CD14-positive monocyte (primary cell): ENCODE measurements around the gene HDAC4. TPM values are rescaled to one million over a fixed set of nuclear protein-coding genes. Genes with fewer than 3 reads are reported as not detected.
A peak's percentile ranks its signal among the peaks of the same experiment; 100 is the strongest.

Source experiments
- DNase-seq, 3 donors: peaks; one replicate each; pipeline ENCODE4 v3.0.0-alpha.2; 2011 to 2022
- H2AFZ ChIP-seq: 2 replicates; pipeline ENCODE4 v1.6.0; 2012; ENCODE audit warnings: mild to moderate bottlenecking, low read depth, low read length, inconsistent platforms; ENCODE audit not compliant: insufficient read depth, poor library complexity, severe bottlenecking
- H3K27ac ChIP-seq, 2 donors: 1 replicate in 1 of 2; 2 replicates in 1 of 2; pipeline ENCODE4 v1.5.1; 2012 to 2013; ENCODE audit warnings: low read length in 2 of 2, control low read depth in 1 of 2, inconsistent platforms in 1 of 2, low read depth in 1 of 2, mild to moderate bottlenecking in 1 of 2
- H3K27me3 ChIP-seq, 2 donors: one replicate each; pipeline versions ENCODE4 v1.6.0 to v1.6.1; 2011 to 2013; ENCODE audit warnings: low read length in 2 of 2; ENCODE audit not compliant: control insufficient read depth in 2 of 2, insufficient read depth in 2 of 2
- H3K36me3 ChIP-seq, 2 donors: replicated peaks in 1 of 2; 1 replicate in 1 of 2; 2 replicates in 1 of 2; pipeline versions ENCODE4 v1.5.1 to v1.6.1; 2012 to 2013; ENCODE audit warnings: low read length in 2 of 2, control low read depth in 1 of 2, inconsistent platforms in 1 of 2, mild to moderate bottlenecking in 1 of 2; ENCODE audit not compliant: insufficient read depth in 2 of 2, control insufficient read depth in 1 of 2
- H3K4me1 ChIP-seq, 2 donors: 1 replicate in 1 of 2; 2 replicates in 1 of 2; pipeline versions ENCODE4 v1.5.1 to v1.6.1; 2012 to 2013; ENCODE audit warnings: low read length in 2 of 2, control low read depth in 1 of 2, inconsistent platforms in 1 of 2, mild to moderate bottlenecking in 1 of 2, moderate library complexity in 1 of 2; ENCODE audit not compliant: insufficient read depth in 2 of 2, control insufficient read depth in 1 of 2
- H3K4me2 ChIP-seq: replicated peaks from 2 replicates; pipeline ENCODE3; 2012; ENCODE audit warnings: low read length, moderate library complexity, mild to moderate bottlenecking; ENCODE audit not compliant: poor library complexity, severe bottlenecking; ENCODE audit errors: extremely low read depth
- H3K4me3 ChIP-seq, 3 experiments: fragments of 200-600 bp in 1 of 3; sonication (generic) in 1 of 3; replicated peaks in 1 of 3; 1 replicate in 2 of 3; 2 replicates in 1 of 3; pipeline ENCODE4 v1.5.1; 2011 to 2013; ENCODE audit warnings: low read length in 3 of 3, mild to moderate bottlenecking in 3 of 3, control low read depth in 2 of 3, low read depth in 2 of 3, inconsistent platforms in 1 of 3, moderate library complexity in 1 of 3
- H3K79me2 ChIP-seq: 2 replicates; pipeline ENCODE4 v1.6.0; 2012; ENCODE audit warnings: mild to moderate bottlenecking, control low read depth, inconsistent platforms, low read length, moderate library complexity; ENCODE audit not compliant: insufficient read depth
- H3K9ac ChIP-seq: 2 replicates; pipeline ENCODE4 v1.6.0; 2017; ENCODE audit warnings: low read length, mild to moderate bottlenecking; ENCODE audit not compliant: insufficient read depth, poor library complexity, severe bottlenecking
- H3K9me3 ChIP-seq, 2 donors: replicated peaks in 1 of 2; 1 replicate in 1 of 2; 2 replicates in 1 of 2; pipeline versions ENCODE4 v1.5.1 to v1.6.1; 2012 to 2013; ENCODE audit warnings: low read length in 2 of 2, control low read depth in 1 of 2; ENCODE audit not compliant: control insufficient read depth in 1 of 2, insufficient read depth in 1 of 2
- H4K20me1 ChIP-seq: 2 replicates; pipeline ENCODE4 v1.6.0; 2012; ENCODE audit warnings: mild to moderate bottlenecking, low read length, control low read depth, moderate library complexity; ENCODE audit not compliant: insufficient read depth
- H3K27ac Mint-ChIP-seq, 7 donors: one replicate each; pipeline ENCODE4 v1.8.0; 2020; ENCODE audit warnings: mild to moderate bottlenecking in 7 of 7, mixed read lengths in 7 of 7, moderate library complexity in 6 of 7, inconsistent platforms in 2 of 7
- H3K27me3 Mint-ChIP-seq, 3 donors: one replicate each; pipeline ENCODE4 v1.8.0; 2021 to 2022; ENCODE audit warnings: low read depth in 3 of 3, mild to moderate bottlenecking in 3 of 3, mixed read lengths in 3 of 3, moderate library complexity in 3 of 3, inconsistent platforms in 1 of 3
- H3K36me3 Mint-ChIP-seq, 2 donors: one replicate each; pipeline ENCODE4 v1.8.0; 2020; ENCODE audit warnings: mixed read lengths in 2 of 2, inconsistent platforms in 1 of 2, mild to moderate bottlenecking in 1 of 2
- H3K4me1 Mint-ChIP-seq: one replicate; pipeline ENCODE4 v1.8.0; 2020; ENCODE audit warnings: mild to moderate bottlenecking, mixed read lengths
- H3K4me3 Mint-ChIP-seq, 2 donors: one replicate each; pipeline ENCODE4 v1.8.0; 2020; ENCODE audit warnings: mild to moderate bottlenecking in 2 of 2, mixed read lengths in 2 of 2, moderate library complexity in 1 of 2
- H3K9me3 Mint-ChIP-seq, 7 donors: one replicate each; pipeline ENCODE4 v1.8.0; 2020 to 2022; ENCODE audit warnings: mixed read lengths in 7 of 7, mild to moderate bottlenecking in 6 of 7, moderate library complexity in 6 of 7, inconsistent platforms in 2 of 7
- WGBS: methylation state at CpG from one replicate; pipeline ENCODE4 v1.1.5; 2013; ENCODE audit warnings: missing lambda C conversion rate; ENCODE audit not compliant: insufficient coverage; 5-methylcytosine and 5-hydroxymethylcytosine counted together
- intact Hi-C, 2 donors: fragments of 100-400 bp; cut with micrococcal nuclease; formaldehyde crosslinking; loops; one replicate each; pipeline versions ENCODE4 v1.15.0 to v1.15.1; 2023
- polyA plus RNA-seq, 3 donors: library from polyadenylated mRNA; depleted of rRNA in 1 of 3; unstranded in 2 of 3; stranded (reverse) in 1 of 3; fragments of 300-500 nt in 2 of 3; fragments of >200 nt in 1 of 3; fragmentation: Illumina TruSeq in 2 of 3; gene quantifications; 1 replicate in 2 of 3; 2 replicates in 1 of 3; pipeline ENCODE4 v1.2.3, GENCODE V29; 2012 to 2021
- TF ChIP-seq, protein P1 (sequence below): fragments of 200-600 bp; IDR thresholded peaks from one replicate; pipeline ENCODE4 v1.8.0; 2022; ENCODE audit warnings: antibody characterized with exemption, mild to moderate bottlenecking

The HDAC4 gene
- polyA plus RNA-seq, 3 donors, result 3.3 to 23.0 (median 4.5) TPM

DNA sequence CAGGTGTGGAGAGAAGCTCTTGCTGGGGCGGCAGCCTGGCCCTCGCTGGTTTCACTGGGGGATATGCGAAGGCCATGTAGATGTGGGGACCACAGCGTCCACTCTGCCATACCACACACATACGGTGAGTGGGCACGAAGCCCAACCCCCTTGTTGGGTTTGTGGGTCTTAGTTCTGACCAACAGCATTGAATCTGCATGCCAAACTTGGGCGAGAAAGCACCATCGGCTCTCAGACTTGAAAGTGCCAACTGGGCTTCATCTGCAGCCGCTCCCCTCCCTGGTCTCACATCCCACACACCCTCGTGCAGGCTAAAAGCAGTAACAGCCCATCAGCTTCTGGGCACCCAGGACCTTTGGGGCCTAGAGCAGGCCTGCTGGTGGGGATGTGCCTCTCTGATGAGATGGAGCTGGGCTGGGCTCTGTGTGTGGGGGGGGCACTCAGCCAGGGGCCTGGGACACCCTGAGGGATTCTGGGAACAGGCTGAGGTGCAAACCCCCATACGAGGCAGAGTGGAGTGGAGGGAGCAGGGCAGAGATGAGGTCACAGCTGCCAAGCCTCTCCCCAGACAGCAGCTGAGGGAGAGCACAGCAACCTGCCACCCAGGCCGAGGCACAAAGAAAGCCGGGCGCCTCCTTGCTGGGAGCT lies 288.6 kb downstream of the HDAC4 start:
- TF ChIP-seq, protein P1, sequence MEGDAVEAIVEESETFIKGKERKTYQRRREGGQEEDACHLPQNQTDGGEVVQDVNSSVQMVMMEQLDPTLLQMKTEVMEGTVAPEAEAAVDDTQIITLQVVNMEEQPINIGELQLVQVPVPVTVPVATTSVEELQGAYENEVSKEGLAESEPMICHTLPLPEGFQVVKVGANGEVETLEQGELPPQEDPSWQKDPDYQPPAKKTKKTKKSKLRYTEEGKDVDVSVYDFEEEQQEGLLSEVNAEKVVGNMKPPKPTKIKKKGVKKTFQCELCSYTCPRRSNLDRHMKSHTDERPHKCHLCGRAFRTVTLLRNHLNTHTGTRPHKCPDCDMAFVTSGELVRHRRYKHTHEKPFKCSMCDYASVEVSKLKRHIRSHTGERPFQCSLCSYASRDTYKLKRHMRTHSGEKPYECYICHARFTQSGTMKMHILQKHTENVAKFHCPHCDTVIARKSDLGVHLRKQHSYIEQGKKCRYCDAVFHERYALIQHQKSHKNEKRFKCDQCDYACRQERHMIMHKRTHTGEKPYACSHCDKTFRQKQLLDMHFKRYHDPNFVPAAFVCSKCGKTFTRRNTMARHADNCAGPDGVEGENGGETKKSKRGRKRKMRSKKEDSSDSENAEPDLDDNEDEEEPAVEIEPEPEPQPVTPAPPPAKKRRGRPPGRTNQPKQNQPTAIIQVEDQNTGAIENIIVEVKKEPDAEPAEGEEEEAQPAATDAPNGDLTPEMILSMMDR, result no peak
- H3K4me1 Mint-ChIP-seq, result peaks cover 14% of the 10 kb centered on the region
- 93% methylated on average over 4 of the region's 14 CpGs for WGBS
- intact Hi-C loops, result no loop called here
- H3K36me3 Mint-ChIP-seq, result peaks cover 79 to 97% of the 10 kb centered on the region in 2 donors
- H2AFZ ChIP-seq, result no peak overlapping the region
- peaks cover 46% of the 10 kb centered on the region for H4K20me1 ChIP-seq
- peaks cover 81 to 100% of the 10 kb centered on the region in 2 donors for H3K36me3 ChIP-seq
- H3K27me3 Mint-ChIP-seq, result peaks cover 0 to 2% (median 0%) of the 10 kb centered on the region in 3 donors
- H3K9ac ChIP-seq, result no peak overlapping the region
- H3K4me2 ChIP-seq, result no peak overlapping the region
- H3K4me1 ChIP-seq, result peaks cover 0 to 16% of the 10 kb centered on the region in 2 donors
- H3K9me3 Mint-ChIP-seq, result peaks cover 0 to 1% (median 0%) of the 10 kb centered on the region in 7 donors
- H3K27me3 ChIP-seq, result no peaks in the 10 kb centered on the region
- H3K4me3 ChIP-seq, result no peak overlapping the region
- H3K9me3 ChIP-seq, result no peaks in the 10 kb centered on the region
- no peak for DNase-seq
- no peak overlapping the region for H3K27ac ChIP-seq
- H3K4me3 Mint-ChIP-seq, result no peak overlapping the region
- H3K79me2 ChIP-seq, result no peaks in the 10 kb centered on the region
- H3K27ac Mint-ChIP-seq, result peak overlapping the region in 2 of 7 donors; percentile 50 to 55

GRCh38 chr2:239111401-239112100 lies 289.3 kb downstream of the HDAC4 start:
- no peaks in the 10 kb centered on the region for H3K27me3 ChIP-seq
- peaks cover 46% of the 10 kb centered on the region for H4K20me1 ChIP-seq
- Mint-ChIP-seq H3K4me3 (no peak overlapping the region), H3K36me3 (peaks cover 79 to 97% of the 10 kb centered on the region in 2 donors), H3K4me1 (peaks cover 14% of the 10 kb centered on the region), H3K9me3 (no peaks in the 10 kb centered on the region), H3K27ac (peak overlapping the region in 2 of 7 donors; percentile 50 to 55), H3K27me3 (peaks cover 0 to 2% (median 0%) of the 10 kb centered on the region in 3 donors)
- H3K36me3 ChIP-seq, result peaks cover 81 to 100% of the 10 kb centered on the region in 2 donors
- intact Hi-C loops, result no loop called here
- 98% methylated on average over 35 of the region's 36 CpGs for WGBS
- peaks cover 0 to 16% of the 10 kb centered on the region in 2 donors for H3K4me1 ChIP-seq
- H3K9ac ChIP-seq, result no peak overlapping the region
- H3K79me2 ChIP-seq, result no peaks in the 10 kb centered on the region
- no peak overlapping the region for H2AFZ ChIP-seq
- H3K4me2 ChIP-seq, result no peak overlapping the region
- no peak overlapping the region for H3K27ac ChIP-seq
- no peak overlapping the region for H3K4me3 ChIP-seq
- TF ChIP-seq, protein P1, result no peak
- H3K9me3 ChIP-seq, result no peaks in the 10 kb centered on the region
- no peak for DNase-seq
